ENCODE data around the gene NPY. TPM values are rescaled to one million over a fixed set of nuclear protein-coding genes. Genes with fewer than 3 reads are reported as not detected.

Gene NPY
- total and polyA plus RNA-seq, 2 of the 8 experiments (the other 6 are each of a cell fraction or from before 2014, with no cell fraction given), result 1.2 to 1.7 TPM

DNA sequence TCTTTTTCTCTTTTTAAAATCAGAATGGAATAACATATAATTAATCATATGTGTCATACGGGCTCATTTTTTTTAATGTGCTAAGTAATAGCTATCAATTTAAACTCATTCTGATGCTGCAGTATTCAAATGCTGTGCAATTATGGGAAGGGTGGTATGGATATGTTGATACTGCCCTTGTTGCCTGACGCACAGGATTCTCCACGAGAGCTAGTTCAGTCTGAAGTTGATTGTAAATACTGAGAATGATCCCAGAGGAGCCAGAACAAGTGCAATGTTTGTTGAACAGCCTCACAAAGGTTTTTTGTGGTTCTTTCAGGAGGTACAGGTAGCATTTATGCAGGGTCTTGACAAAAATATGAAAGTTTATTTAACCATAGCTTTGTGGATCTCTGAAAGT, 13.4 kb downstream of the NPY start:
- ChIA-PET CTCF (ENCODE audit: partially characterized antibody) (no interaction called here), POLR2A (ENCODE audit: partially characterized antibody) (no interaction called here)
- Histone ChIP-seq H2BK20ac (ENCODE audit: low read length) (no peak overlapping the region), H4K91ac (replicated peaks; ENCODE audit: insufficient read length, low read length) (no peak overlapping the region), H3K23me2 (ENCODE audit: low read depth, low read length) (no peaks in the 10 kb centered on the region), H3K27ac (ENCODE audit: low read depth, low read length) (no peak overlapping the region), H2BK15ac (ENCODE audit: low read length) (no peak overlapping the region), H3K79me2 (ENCODE audit: control insufficient read depth in 1 of 2, insufficient read depth in 2 of 2, low read length in 2 of 2) (no peaks in the 10 kb centered on the region), H2AK5ac (ENCODE audit: low read depth, low read length) (no peak overlapping the region), H4K8ac (ENCODE audit: extremely low read depth, insufficient read depth, low read length) (no peak overlapping the region), H3K36me3 (ENCODE audit: control insufficient read depth in 2 of 4, insufficient read depth in 4 of 4, low read length in 3 of 4) (no peaks in the 10 kb centered on the region), H4K5ac (ENCODE audit: insufficient read length, low read depth, low read length) (no peak overlapping the region), H3K4me1 (replicated peaks in 1 of 4; ENCODE audit: control insufficient read depth in 3 of 4, insufficient read depth in 4 of 4, low read length in 3 of 4) (no peaks in the 10 kb centered on the region), H3K9ac (replicated peaks in 1 of 4; ENCODE audit: extremely low read depth in 1 of 4, low read depth in 3 of 4, low read length in 3 of 4) (no peak overlapping the region), H2BK120ac (replicated peaks; ENCODE audit: low read depth, low read length) (no peak overlapping the region), H3K4me3 (ENCODE audit: extremely low read depth in 1 of 4, insufficient read depth in 2 of 4, low read depth in 3 of 4, low read length in 4 of 4) (no peak overlapping the region), H3K9me3 (ENCODE audit: insufficient read depth in 2 of 2, low read depth in 1 of 2, low read length in 1 of 2) (no peaks in the 10 kb centered on the region), H3K4me2 (ENCODE audit: insufficient read depth in 1 of 2, low read depth in 2 of 2, low read length in 2 of 2) (no peak overlapping the region), H3K14ac (ENCODE audit: insufficient read length) (no peak overlapping the region), H3K23ac (ENCODE audit: insufficient read length) (no peak overlapping the region), H3K56ac (replicated peaks; ENCODE audit: insufficient read length, low read depth, low read length) (no peak overlapping the region), H3K79me1 (ENCODE audit: low read depth, low read length) (no peaks in the 10 kb centered on the region), H3K4ac (replicated peaks; ENCODE audit: insufficient read length, low read depth, low read length) (no peak overlapping the region), H3K18ac (ENCODE audit: extremely low read depth, low read length) (no peak overlapping the region), H4K20me1 (replicated peaks in 1 of 2; ENCODE audit: control insufficient read depth in 1 of 2, insufficient read depth in 2 of 2, low read length in 2 of 2) (no peaks in the 10 kb centered on the region), H2AFZ (ENCODE audit: low read length) (no peak overlapping the region), H2BK5ac (ENCODE audit: low read depth, low read length) (no peak overlapping the region), H3K27me3 (replicated peaks in 1 of 4; ENCODE audit: control insufficient read depth in 3 of 4, extremely low read depth in 1 of 4, insufficient read depth in 3 of 4, low read length in 3 of 4) (no peaks in the 10 kb centered on the region), H2BK12ac (ENCODE audit: low read depth, low read length) (no peak overlapping the region)
- 88% methylated on average over 3 of the region's 3 CpGs; no CpG with 5 or more reads in 1 of the 2 experiments for WGBS, 2 experiments (ENCODE audit: extremely low coverage in 1 of 2, insufficient coverage in 1 of 2, insufficient read length in 1 of 2, insufficient replicate concordance in 2 of 2, low coverage in 1 of 2, low lambda C conversion rate in 2 of 2, missing lambda C conversion rate in 1 of 2)
- TF ChIP-seq CTBP2 (IDR thresholded peaks at IDR 0.05; ENCODE audit: borderline replicate concordance, insufficient read depth, insufficient read length, low read length), result no peak
- TF ChIP-seq CBX8 (IDR thresholded peaks at IDR 0.05; ENCODE audit: borderline replicate concordance, low read depth, low read length), result no peak
- TF ChIP-seq RXRA (IDR thresholded peaks at IDR 0.05; ENCODE audit: insufficient read depth, low read depth, low read length), result no peak
- TF ChIP-seq RAD21 (IDR thresholded peaks at IDR 0.05 in 1 of 2, conservative IDR thresholded peaks at IDR 0.05 in 1 of 2; ENCODE audit: low read depth in 2 of 2, low read length in 2 of 2), result no peak
- no peak for TF ChIP-seq SUZ12 (IDR thresholded peaks at IDR 0.05; ENCODE audit: low read length)
- TF ChIP-seq FOSL1 (IDR thresholded peaks at IDR 0.05; ENCODE audit: insufficient read depth, low read depth, low read length), result no peak
- no peak for TF ChIP-seq TAF7 (optimal IDR thresholded peaks at IDR 0.05; ENCODE audit: borderline replicate concordance, low read depth, low read length)
- DNase-seq (ENCODE audit: low read depth in 1 of 2, low spot score in 2 of 2), result no peak
- FAIRE-seq, result no peak

All from H1 (cell line).